Measurements from ENCODE around the gene DOCK2.
"Not testable (repeated sequence)": the region's sequence is repeated elsewhere in the genome, so short reads cannot be mapped to it uniquely, and the experiment has no call there.

The DOCK2 gene

GRCh38 chr5:169933616-169934015 lies 296.5 kb downstream of the DOCK2 start:
- no peak for DNase-seq

GRCh38 chr5:169934990-169935389 lies 297.9 kb downstream of the DOCK2 start:
- no peak for DNase-seq

- DNase-seq, result no peak
These were observed 298.7 kb downstream of the DOCK2 start for GRCh38 chr5:169935762-169936161.

- DNase-seq, result no peak
These were observed 301.4 kb downstream of the DOCK2 start for GRCh38 chr5:169938439-169938838.

- no peak for DNase-seq
These were observed 302.7 kb downstream of the DOCK2 start for GRCh38 chr5:169939731-169940130.

GRCh38 chr5:169941542-169941941 lies 304.5 kb downstream of the DOCK2 start:
- no peak for DNase-seq

- DNase-seq, result no peak
These were observed 305.1 kb downstream of the DOCK2 start for GRCh38 chr5:169942181-169942580.

GRCh38 chr5:169943026-169943425 lies 306.0 kb downstream of the DOCK2 start:
- no peak for DNase-seq

- no peak for DNase-seq
These were observed 307.0 kb downstream of the DOCK2 start for GRCh38 chr5:169944115-169944514.

GRCh38 chr5:169944922-169945680 lies 308.0 kb downstream of the DOCK2 start:
- DNase-seq, result peak in 2 of 58 donors; percentile 47 to 53

GRCh38 chr5:169945831-169946261 lies 308.8 kb downstream of the DOCK2 start:
- peak in 55 of 58 donors; percentile 6 to 75 (median 49) for DNase-seq

GRCh38 chr5:169946743-169947295 lies 309.7 kb downstream of the DOCK2 start:
- peak in 5 of 58 donors; percentile 4 to 33 (median 7) for DNase-seq

GRCh38 chr5:169950333-169950732 lies 313.3 kb downstream of the DOCK2 start:
- DNase-seq, result no peak

- DNase-seq, result not testable (repeated sequence)
These were observed 316.1 kb downstream of the DOCK2 start for GRCh38 chr5:169953196-169953595.

- DNase-seq, result no peak
These were observed 317.7 kb downstream of the DOCK2 start for GRCh38 chr5:169954786-169955185.

GRCh38 chr5:169956126-169956525 lies 319.1 kb downstream of the DOCK2 start:
- no peak for DNase-seq

GRCh38 chr5:169956756-169957155 lies 319.7 kb downstream of the DOCK2 start:
- no peak for DNase-seq

GRCh38 chr5:169958278-169958677 lies 321.2 kb downstream of the DOCK2 start:
- no peak for DNase-seq

- no peak for DNase-seq
These were observed 323.6 kb downstream of the DOCK2 start for GRCh38 chr5:169960659-169961058.

- no peak for DNase-seq
These were observed 327.2 kb downstream of the DOCK2 start for GRCh38 chr5:169964246-169964645.

GRCh38 chr5:169970339-169970738 lies 333.3 kb downstream of the DOCK2 start:
- no peak for DNase-seq

- no peak for DNase-seq
These were observed 334.1 kb downstream of the DOCK2 start for GRCh38 chr5:169970911-169971765.

Measured in anterior cingulate cortex (tissue), 58 donors.